GM23338 (cell line): ENCODE data around the gene TPCN2. TPM values are rescaled to one million over a fixed set of nuclear protein-coding genes. Genes with fewer than 3 reads are reported as not detected.

Experiments used
- ATAC-seq: fragments of 200-7000 bp; cut with Tn5 transposase; 3 replicates; pipeline ENCODE4 v1.9.1; 2020
- DNase-seq: peaks from one replicate; pipeline ENCODE4 v3.0.0-alpha.2; 2015; ENCODE audit warnings: low spot score
- H2AFZ ChIP-seq: fragments of 200-600 bp; sonication (generic); 2 replicates; pipeline ENCODE4 v1.8.0; 2016; ENCODE audit warnings: antibody characterized with exemption, mild to moderate bottlenecking, moderate library complexity
- H3F3A ChIP-seq: fragments of 200-600 bp; sonication (generic); replicated peaks from 2 replicates; pipeline ENCODE4 v1.8.0; 2017; ENCODE audit warnings: antibody characterized with exemption, mixed run types, low read depth
- H3K27ac ChIP-seq: fragments of 200-600 bp; sonication (generic); 2 replicates; pipeline ENCODE4 v1.6.1; 2016; ENCODE audit warnings: low read depth
- H3K27me3 ChIP-seq: fragments of 200-600 bp; sonication (generic); 2 replicates; pipeline ENCODE4 v1.8.0; 2016; ENCODE audit warnings: mild to moderate bottlenecking, mixed run types, moderate library complexity; ENCODE audit not compliant: insufficient read depth
- H3K36me3 ChIP-seq: fragments of 200-600 bp; sonication (generic); 2 replicates; pipeline ENCODE4 v1.8.0; 2016; ENCODE audit warnings: mild to moderate bottlenecking; ENCODE audit not compliant: insufficient read depth
- H3K4me1 ChIP-seq: fragments of 200-600 bp; sonication (generic); 2 replicates; pipeline ENCODE4 v1.8.0; 2016; ENCODE audit warnings: mild to moderate bottlenecking, moderate library complexity; ENCODE audit not compliant: insufficient read depth
- H3K4me2 ChIP-seq: fragments of 200-600 bp; sonication (generic); 2 replicates; pipeline ENCODE4 v1.7.1; 2017; ENCODE audit warnings: mixed run types
- H3K4me3 ChIP-seq: fragments of 200-600 bp; sonication (generic); 2 replicates; pipeline ENCODE4 v1.6.1; 2016; ENCODE audit warnings: mixed run types
- H3K79me2 ChIP-seq: fragments of 200-600 bp; sonication (generic); replicated peaks from 2 replicates; pipeline ENCODE4 v1.8.0; 2017; ENCODE audit warnings: mild to moderate bottlenecking; ENCODE audit not compliant: insufficient read depth
- H3K9me2 ChIP-seq: fragments of 200-600 bp; sonication (generic); 2 replicates; pipeline ENCODE4 v1.8.0; 2017; ENCODE audit not compliant: insufficient read depth
- H4K20me1 ChIP-seq: fragments of 200-600 bp; sonication (generic); replicated peaks from 2 replicates; pipeline ENCODE4 v1.8.0; 2017; ENCODE audit warnings: mild to moderate bottlenecking; ENCODE audit not compliant: insufficient read depth
- H3K27ac Mint-ChIP-seq: 2 replicates; pipeline ENCODE4 v1.8.0; 2020; ENCODE audit warnings: inconsistent platforms, mild to moderate bottlenecking, moderate library complexity, mixed read lengths
- H3K27me3 Mint-ChIP-seq: 3 replicates; pipeline ENCODE4 v1.8.0; 2022; ENCODE audit warnings: low read depth, mild to moderate bottlenecking, moderate library complexity, mixed read lengths, inconsistent platforms; ENCODE audit not compliant: insufficient read depth, poor library complexity
- H3K36me3 Mint-ChIP-seq: 3 replicates; pipeline ENCODE4 v1.8.0; 2021; ENCODE audit warnings: low read depth, mild to moderate bottlenecking, inconsistent platforms, moderate library complexity, mixed read lengths
- H3K4me1 Mint-ChIP-seq: 3 replicates; pipeline ENCODE4 v1.8.0; 2020; ENCODE audit warnings: mild to moderate bottlenecking, inconsistent platforms, mixed read lengths
- H3K4me3 Mint-ChIP-seq: 3 replicates; pipeline ENCODE4 v1.8.0; 2021; ENCODE audit warnings: moderate library complexity, mild to moderate bottlenecking, inconsistent platforms, mixed read lengths
- H3K9me3 Mint-ChIP-seq: 3 replicates; pipeline ENCODE4 v1.8.0; 2020; ENCODE audit warnings: moderate library complexity, mild to moderate bottlenecking, inconsistent platforms, mixed read lengths
- CREB1 ChIP-seq: fragments of 250-450 bp; sonication (Bioruptor Pico); IDR thresholded peaks from 2 replicates; pipeline ENCODE4 v1.5.0; 2020; ENCODE audit warnings: low read depth, mild to moderate bottlenecking, moderate library complexity
- CTCF ChIP-seq, 2 experiments: fragments of 200-600 bp in 1 of 2; sonication (generic) in 1 of 2; conservative IDR thresholded peaks; 2 replicates each; pipeline versions ENCODE4 v1.5.1 to v1.6.1; 2016 to 2017; ENCODE audit warnings: antibody characterized with exemption in 2 of 2, low read depth in 2 of 2, mild to moderate bottlenecking in 2 of 2, moderate library complexity in 1 of 2
- EZH2phosphoT487 ChIP-seq: fragments of 200-600 bp; sonication (generic); IDR thresholded peaks from one replicate; pipeline ENCODE4 v1.8.1; 2018; ENCODE audit warnings: antibody characterized with exemption; ENCODE audit not compliant: unreplicated experiment
- JUNB ChIP-seq: IDR thresholded peaks from one replicate; pipeline ENCODE4 v1.6.1; 2016; ENCODE audit warnings: antibody characterized with exemption; ENCODE audit not compliant: unreplicated experiment
- NANOG ChIP-seq: IDR thresholded peaks from 2 replicates; pipeline ENCODE4 v1.6.1; 2016; ENCODE audit warnings: antibody characterized with exemption, borderline replicate concordance
- REST ChIP-seq: IDR thresholded peaks from one replicate; pipeline ENCODE4 v1.6.1; 2018; ENCODE audit warnings: antibody characterized with exemption; ENCODE audit not compliant: unreplicated experiment
- STAT1 ChIP-seq: IDR thresholded peaks from one replicate; pipeline ENCODE4 v1.6.1; 2016; ENCODE audit warnings: antibody characterized with exemption; ENCODE audit not compliant: unreplicated experiment
- ZNF114 ChIP-seq: fragments of 250-450 bp; sonication (Bioruptor Pico); IDR thresholded peaks from 2 replicates; pipeline ENCODE4 v1.5.0; 2020; ENCODE audit warnings: mild to moderate bottlenecking, moderate library complexity
- polyA plus RNA-seq: library from polyadenylated mRNA; unstranded; fragments of >200 nt; fragmentation: Nextera tagmentation; extraction: Ambion mirVana; gene quantifications from 2 replicates; pipeline ENCODE4 v1.2.1, GENCODE V29; 2016
- total RNA-seq: library from RNA; depleted of rRNA; stranded (reverse); fragments of >200 nt; shearing (Covaris generic); gene quantifications from 2 replicates; pipeline ENCODE4 v1.2.3, GENCODE V29; 2014
- TF ChIP-seq, protein P1 (sequence below): fragments of 250-450 bp; sonication (Bioruptor Pico); IDR thresholded peaks from 2 replicates; pipeline ENCODE4 v1.5.0; 2020; ENCODE audit warnings: mild to moderate bottlenecking, moderate library complexity

Gene TPCN2
- total and polyA plus RNA-seq, 2 experiments from 2014 or later, result 5.8 to 14.7 TPM

DNA sequence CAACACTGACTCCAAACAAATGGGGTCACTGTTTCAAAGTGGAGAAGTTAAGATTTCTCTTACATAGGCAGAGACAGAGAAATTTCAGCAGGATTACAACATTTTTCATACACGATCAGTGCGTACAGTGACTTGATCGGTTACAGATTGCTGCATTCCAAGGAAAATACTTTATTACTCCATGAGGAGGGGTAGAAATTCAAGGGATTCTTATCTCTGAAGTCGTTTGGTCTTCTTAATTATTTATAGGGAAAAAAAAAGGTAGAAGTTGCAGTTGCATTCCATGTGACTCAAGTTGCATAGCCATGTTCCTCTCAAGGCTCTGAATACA is 96.3 kb downstream of the TPCN2 start:
- Histone ChIP-seq H3K4me3 (no peak overlapping the region), H2AFZ (no peak overlapping the region), H3K79me2 (no peaks in the 10 kb centered on the region), H3K36me3 (no peaks in the 10 kb centered on the region; the same call in 1 of the 2 replicates), H3K4me1 (no peaks in the 10 kb centered on the region), H3F3A (no peaks in the 10 kb centered on the region), H3K9me2 (peaks cover 2% of the 10 kb centered on the region; the same call in 1 of the 2 replicates), H3K27ac (no peak overlapping the region), H4K20me1 (no peaks in the 10 kb centered on the region), H3K27me3 (no peaks in the 10 kb centered on the region), H3K4me2 (no peak overlapping the region)
- no peak for DNase-seq
- Mint-ChIP-seq H3K4me1 (no peaks in the 10 kb centered on the region; the same call in 2 of the 3 replicates), H3K9me3 (peaks cover 35% of the 10 kb centered on the region), H3K27me3 (peaks cover 8% of the 10 kb centered on the region), H3K4me3 (no peak overlapping the region), H3K27ac (no peak overlapping the region), H3K36me3 (peaks cover 23% of the 10 kb centered on the region)
- no peak for ATAC-seq
- TF ChIP-seq CTCF (conservative IDR thresholded peaks at IDR 0.05; ENCODE audit: low read depth in 2 of 2) (no peak), CREB1 (CRISPR knock-in tag) (no peak), JUNB (no peak), EZH2phosphoT487 (no peak), NANOG (no peak), STAT1 (no peak), REST (no peak), ZNF114 (CRISPR knock-in tag) (no peak)
- TF ChIP-seq, protein P1, sequence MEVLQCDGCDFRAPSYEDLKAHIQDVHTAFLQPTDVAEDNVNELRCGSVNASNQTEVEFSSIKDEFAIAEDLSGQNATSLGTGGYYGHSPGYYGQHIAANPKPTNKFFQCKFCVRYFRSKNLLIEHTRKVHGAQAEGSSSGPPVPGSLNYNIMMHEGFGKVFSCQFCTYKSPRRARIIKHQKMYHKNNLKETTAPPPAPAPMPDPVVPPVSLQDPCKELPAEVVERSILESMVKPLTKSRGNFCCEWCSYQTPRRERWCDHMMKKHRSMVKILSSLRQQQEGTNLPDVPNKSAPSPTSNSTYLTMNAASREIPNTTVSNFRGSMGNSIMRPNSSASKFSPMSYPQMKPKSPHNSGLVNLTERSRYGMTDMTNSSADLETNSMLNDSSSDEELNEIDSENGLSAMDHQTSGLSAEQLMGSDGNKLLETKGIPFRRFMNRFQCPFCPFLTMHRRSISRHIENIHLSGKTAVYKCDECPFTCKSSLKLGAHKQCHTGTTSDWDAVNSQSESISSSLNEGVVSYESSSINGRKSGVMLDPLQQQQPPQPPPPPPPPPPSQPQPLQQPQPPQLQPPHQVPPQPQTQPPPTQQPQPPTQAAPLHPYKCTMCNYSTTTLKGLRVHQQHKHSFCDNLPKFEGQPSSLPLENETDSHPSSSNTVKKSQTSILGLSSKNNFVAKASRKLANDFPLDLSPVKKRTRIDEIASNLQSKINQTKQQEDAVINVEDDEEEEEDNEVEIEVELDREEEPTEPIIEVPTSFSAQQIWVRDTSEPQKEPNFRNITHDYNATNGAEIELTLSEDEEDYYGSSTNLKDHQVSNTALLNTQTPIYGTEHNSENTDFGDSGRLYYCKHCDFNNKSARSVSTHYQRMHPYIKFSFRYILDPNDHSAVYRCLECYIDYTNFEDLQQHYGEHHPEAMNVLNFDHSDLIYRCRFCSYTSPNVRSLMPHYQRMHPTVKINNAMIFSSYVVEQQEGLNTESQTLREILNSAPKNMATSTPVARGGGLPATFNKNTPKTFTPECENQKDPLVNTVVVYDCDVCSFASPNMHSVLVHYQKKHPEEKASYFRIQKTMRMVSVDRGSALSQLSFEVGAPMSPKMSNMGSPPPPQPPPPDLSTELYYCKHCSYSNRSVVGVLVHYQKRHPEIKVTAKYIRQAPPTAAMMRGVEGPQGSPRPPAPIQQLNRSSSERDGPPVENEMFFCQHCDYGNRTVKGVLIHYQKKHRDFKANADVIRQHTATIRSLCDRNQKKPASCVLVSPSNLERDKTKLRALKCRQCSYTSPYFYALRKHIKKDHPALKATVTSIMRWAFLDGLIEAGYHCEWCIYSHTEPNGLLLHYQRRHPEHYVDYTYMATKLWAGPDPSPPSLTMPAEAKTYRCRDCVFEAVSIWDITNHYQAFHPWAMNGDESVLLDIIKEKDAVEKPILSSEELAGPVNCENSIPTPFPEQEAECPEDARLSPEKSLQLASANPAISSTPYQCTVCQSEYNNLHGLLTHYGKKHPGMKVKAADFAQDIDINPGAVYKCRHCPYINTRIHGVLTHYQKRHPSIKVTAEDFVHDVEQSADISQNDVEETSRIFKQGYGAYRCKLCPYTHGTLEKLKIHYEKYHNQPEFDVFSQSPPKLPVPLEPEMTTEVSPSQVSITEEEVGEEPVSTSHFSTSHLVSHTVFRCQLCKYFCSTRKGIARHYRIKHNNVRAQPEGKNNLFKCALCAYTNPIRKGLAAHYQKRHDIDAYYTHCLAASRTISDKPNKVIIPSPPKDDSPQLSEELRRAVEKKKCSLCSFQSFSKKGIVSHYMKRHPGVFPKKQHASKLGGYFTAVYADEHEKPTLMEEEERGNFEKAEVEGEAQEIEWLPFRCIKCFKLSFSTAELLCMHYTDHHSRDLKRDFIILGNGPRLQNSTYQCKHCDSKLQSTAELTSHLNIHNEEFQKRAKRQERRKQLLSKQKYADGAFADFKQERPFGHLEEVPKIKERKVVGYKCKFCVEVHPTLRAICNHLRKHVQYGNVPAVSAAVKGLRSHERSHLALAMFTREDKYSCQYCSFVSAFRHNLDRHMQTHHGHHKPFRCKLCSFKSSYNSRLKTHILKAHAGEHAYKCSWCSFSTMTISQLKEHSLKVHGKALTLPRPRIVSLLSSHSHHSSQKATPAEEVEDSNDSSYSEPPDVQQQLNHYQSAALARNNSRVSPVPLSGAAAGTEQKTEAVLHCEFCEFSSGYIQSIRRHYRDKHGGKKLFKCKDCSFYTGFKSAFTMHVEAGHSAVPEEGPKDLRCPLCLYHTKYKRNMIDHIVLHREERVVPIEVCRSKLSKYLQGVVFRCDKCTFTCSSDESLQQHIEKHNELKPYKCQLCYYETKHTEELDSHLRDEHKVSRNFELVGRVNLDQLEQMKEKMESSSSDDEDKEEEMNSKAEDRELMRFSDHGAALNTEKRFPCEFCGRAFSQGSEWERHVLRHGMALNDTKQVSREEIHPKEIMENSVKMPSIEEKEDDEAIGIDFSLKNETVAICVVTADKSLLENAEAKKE (CRISPR knock-in tag), result no peak
